ENCODE data around the gene DIP2C.

Gene DIP2C

DNA sequence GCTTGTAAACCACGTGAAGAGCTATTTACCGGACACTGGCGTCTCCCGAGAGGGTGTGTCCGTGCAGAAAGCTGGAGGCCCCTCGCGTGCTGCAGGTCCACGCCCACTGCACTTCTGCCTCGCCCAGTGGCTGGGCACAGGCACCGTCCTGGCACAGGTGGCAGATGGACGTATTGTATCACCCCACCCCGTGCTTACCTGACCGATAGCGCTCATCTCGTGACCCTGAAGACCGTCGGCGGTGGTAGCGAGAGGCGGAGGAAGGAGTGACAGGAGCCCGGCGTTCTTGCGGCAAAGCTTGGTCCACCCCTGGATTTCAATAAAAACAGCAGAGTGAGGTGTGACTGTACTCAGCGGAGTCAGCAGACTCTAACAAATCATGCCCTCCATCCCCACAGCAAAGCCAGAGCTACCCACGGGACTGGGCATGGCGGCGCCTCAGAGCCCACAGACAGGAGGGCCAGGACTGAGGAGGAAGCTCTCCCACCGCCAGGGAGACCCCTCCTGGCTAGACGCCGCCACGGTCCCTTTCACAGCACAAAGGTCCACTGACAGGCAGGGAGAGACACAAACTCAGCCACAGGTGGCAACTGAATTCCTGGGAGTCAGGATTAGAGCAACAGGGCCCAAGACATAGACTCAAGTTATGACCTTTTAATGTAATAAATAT lies 217.1 kb downstream of the DIP2C start:
- Histone ChIP-seq H3K27me3 (replicated peaks) (no peaks in the 10 kb centered on the region), H3K36me3 (replicated peaks) (peaks cover 3% of the 10 kb centered on the region), H3K4me3 (ENCODE audit: low read depth, low read length) (no peak overlapping the region), H3K27ac (no peak overlapping the region)
- no peak for DNase-seq
- no peak for TF ChIP-seq CTCF (IDR thresholded peaks at IDR 0.05; ENCODE audit: low read depth, low read length, missing control alignments)
- in situ Hi-C loops (cut with HindIII; ENCODE audit: low pct_ligation_motif_present, low sequenced_read_pairs) = no loop called here

DNA sequence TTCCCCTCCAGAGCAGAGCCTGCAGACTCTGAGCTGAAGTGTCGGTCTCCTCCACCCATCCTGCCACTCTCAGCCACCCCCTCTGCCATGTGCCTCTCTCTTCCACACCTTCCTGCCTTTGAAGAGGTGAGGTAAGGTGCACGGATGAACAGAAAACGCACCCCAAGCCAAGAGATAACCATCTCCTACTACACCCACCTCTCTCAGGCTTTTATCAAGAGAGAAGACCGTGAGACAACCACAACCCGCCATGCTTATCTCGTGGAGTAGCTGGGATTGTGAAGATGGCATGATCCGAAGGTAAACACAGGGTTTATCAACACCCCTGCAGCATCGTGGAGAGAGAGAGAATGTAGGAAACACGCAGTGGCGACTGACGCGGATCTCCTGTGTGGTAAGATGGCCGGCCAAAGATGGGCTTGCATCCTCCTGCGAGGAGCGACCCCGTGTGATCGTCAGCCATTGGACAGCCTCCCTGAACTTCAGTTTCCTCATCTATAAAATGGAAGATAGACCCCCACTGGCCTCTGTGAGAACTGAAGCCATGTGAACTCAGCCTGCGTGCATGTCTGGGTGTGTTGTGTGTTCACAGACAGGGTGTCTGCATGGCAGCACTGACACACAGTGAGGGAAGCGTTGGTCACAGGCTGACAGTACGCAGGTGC lies 219.0 kb downstream of the DIP2C start:
- Histone ChIP-seq H3K27ac (no peak overlapping the region), H3K4me3 (ENCODE audit: low read depth, low read length) (no peak overlapping the region), H3K36me3 (replicated peaks) (peaks cover 3% of the 10 kb centered on the region), H3K27me3 (replicated peaks) (no peaks in the 10 kb centered on the region)
- in situ Hi-C loops (cut with HindIII; ENCODE audit: low pct_ligation_motif_present, low sequenced_read_pairs) = no loop called here
- TF ChIP-seq CTCF (IDR thresholded peaks at IDR 0.05; ENCODE audit: low read depth, low read length, missing control alignments) = peak; percentile 3
- no peak for DNase-seq

GRCh38 chr10:469947-470338 lies 219.5 kb downstream of the DIP2C start:
- TF ChIP-seq CTCF (IDR thresholded peaks at IDR 0.05; ENCODE audit: low read depth, low read length, missing control alignments) = no peak
- Histone ChIP-seq H3K27me3 (replicated peaks) (no peaks in the 10 kb centered on the region), H3K27ac (no peak overlapping the region), H3K4me3 (ENCODE audit: low read depth, low read length) (no peak overlapping the region), H3K36me3 (replicated peaks) (peaks cover 3% of the 10 kb centered on the region)
- no peak for DNase-seq
- in situ Hi-C loops (cut with HindIII; ENCODE audit: low pct_ligation_motif_present, low sequenced_read_pairs) = no loop called here

DNA sequence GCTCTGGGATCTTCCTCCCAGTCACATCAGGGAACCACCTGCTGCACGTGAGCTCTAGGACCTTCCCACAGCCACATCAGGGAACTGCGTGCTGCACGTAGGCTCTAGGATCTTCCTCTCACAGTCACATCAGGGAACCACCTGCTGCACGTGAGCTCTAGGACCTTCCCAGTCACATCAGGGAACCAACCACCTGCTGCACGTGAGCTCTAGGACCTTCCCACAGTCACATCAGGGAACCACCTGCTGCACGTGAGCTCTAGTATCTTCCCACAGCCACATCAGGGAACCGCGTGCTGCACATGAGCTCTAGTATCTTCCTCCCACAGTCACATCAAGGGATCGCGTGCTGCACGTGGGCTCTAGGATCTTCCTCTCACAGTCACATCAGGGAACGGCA lies 229.7 kb downstream of the DIP2C start:
- DNase-seq = no peak
- in situ Hi-C loops (cut with HindIII; ENCODE audit: low pct_ligation_motif_present, low sequenced_read_pairs) = no loop called here
- TF ChIP-seq CTCF (IDR thresholded peaks at IDR 0.05; ENCODE audit: low read depth, low read length, missing control alignments) = no peak
- Histone ChIP-seq H3K27ac (no peak overlapping the region), H3K36me3 (replicated peaks) (no peaks in the 10 kb centered on the region), H3K4me3 (ENCODE audit: low read depth, low read length) (no peak overlapping the region), H3K27me3 (replicated peaks) (no peaks in the 10 kb centered on the region)

- Histone ChIP-seq H3K4me3 (ENCODE audit: low read depth, low read length) (no peak overlapping the region), H3K27ac (no peak overlapping the region), H3K36me3 (replicated peaks) (no peaks in the 10 kb centered on the region), H3K27me3 (replicated peaks) (no peaks in the 10 kb centered on the region)
- in situ Hi-C loops (cut with HindIII; ENCODE audit: low pct_ligation_motif_present, low sequenced_read_pairs) = no loop called here
- TF ChIP-seq CTCF (IDR thresholded peaks at IDR 0.05; ENCODE audit: low read depth, low read length, missing control alignments) = no peak
- DNase-seq = no peak
These were observed 231.0 kb downstream of the DIP2C start for GRCh38 chr10:458421-458851.

All from brain microvascular endothelial cell (primary cell).